Activated T-cell treated with anti-CD3 and anti-CD28 coated beads, Interleukin-2, amount 50 U/mL, for 1 hour (primary cell): ENCODE data around the gene STX18.
"Not testable (repeated sequence)": the region's sequence is repeated elsewhere in the genome, so short reads cannot be mapped to it uniquely, and the experiment has no call there.

Source experiments
- DNase-seq: peaks from one replicate; pipeline ENCODE4 v3.0.0-alpha.2; 2020

The STX18 gene

GRCh38 chr4:4554234-4554633 lies 12.4 kb upstream of the STX18 start:
- no peak for DNase-seq

GRCh38 chr4:4552042-4552441 lies 10.2 kb upstream of the STX18 start:
- DNase-seq, result not testable (repeated sequence)

GRCh38 chr4:4550161-4550560 lies 8.3 kb upstream of the STX18 start:
- DNase-seq, result not testable (repeated sequence)

- DNase-seq, result no peak
Measured at GRCh38 chr4:4549534-4549933, 7.7 kb upstream of the STX18 start.

- no peak for DNase-seq
Measured at GRCh38 chr4:4542774-4543485, 1.1 kb upstream of the STX18 start.

GRCh38 chr4:4541040-4541631 lies 712 bp downstream of the STX18 start:
- DNase-seq, result no peak

DNA sequence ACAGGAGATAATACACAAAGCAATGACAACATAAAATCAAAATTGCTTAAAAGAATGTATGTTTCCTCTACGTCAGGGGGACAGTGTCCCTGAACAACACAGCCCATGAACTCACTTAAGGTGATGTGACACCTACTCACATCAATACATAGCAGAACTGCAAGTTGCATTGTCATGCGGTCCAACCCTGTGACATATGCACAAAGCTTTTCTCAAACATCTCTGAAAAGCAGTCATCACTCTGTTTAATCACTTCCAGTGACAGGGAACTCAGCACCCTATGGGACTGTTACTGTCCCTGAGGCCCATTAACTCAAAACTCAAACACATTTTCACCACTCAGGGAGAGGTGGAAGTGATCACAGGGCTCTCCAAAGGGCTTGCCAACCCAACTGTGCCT lies 2.4 kb downstream of the STX18 start:
- no peak for DNase-seq

GRCh38 chr4:4535590-4535989 lies 6.3 kb downstream of the STX18 start:
- no peak for DNase-seq

- DNase-seq, result no peak
Measured at GRCh38 chr4:4534515-4535145, 7.2 kb downstream of the STX18 start.

DNA sequence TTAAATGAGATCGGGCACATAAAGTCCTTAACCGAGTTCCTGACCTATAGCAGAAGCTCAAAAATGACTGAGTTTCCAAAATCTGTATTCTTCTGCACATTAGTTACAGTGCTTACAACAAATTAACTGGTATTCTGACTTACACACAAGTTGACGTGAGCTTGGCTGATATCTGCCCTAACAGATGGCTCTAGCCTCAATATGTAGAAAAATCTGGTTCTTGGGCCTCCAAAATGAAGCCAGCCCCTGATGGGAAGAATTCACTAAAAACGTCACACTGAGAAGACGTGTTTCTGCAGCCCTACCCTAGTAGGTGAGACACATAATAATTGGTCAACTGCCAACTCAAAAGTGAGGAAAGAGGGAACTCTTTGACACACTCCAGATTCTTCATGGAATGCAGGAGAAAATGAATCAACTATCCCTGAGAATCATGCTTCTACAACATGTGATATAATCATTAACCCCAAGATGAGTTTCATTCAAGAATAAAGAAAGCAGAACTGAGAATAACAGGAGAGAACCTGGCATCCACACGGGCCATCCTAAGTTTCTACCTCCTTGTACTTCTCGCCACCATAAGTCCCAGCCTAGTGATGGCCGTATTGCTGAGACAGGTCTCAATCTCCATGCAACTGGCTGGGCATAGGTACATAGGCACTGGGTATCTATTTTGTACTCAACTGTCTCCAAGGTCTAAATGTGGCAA lies 8.2 kb downstream of the STX18 start:
- DNase-seq, result no peak

- DNase-seq, result no peak
Measured at GRCh38 chr4:4532371-4533154, 9.3 kb downstream of the STX18 start.

- DNase-seq, result no peak
Measured at GRCh38 chr4:4529392-4529791, 12.5 kb downstream of the STX18 start.

GRCh38 chr4:4526401-4526800 lies 15.4 kb downstream of the STX18 start:
- no peak for DNase-seq

GRCh38 chr4:4524364-4524763 lies 17.5 kb downstream of the STX18 start:
- peak; percentile 26 for DNase-seq

DNA sequence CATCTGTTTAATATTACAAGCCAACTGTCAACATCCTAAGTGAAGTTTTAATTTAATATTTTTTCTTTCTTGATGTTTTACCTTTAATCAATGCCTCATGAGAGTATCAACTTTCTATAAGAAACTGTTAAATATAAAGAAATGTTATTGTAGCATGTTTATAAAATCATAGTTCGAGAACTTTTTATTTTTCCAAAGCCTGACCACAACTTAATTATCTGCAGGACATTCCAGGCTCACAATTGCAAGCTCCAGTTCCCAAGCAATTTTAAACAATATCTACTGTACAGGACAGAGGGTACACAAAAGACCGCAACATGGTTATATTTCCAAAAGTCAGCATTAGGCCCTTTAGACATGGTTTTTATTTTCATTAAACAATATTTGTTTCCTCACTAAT lies 20.1 kb downstream of the STX18 start:
- no peak for DNase-seq

DNA sequence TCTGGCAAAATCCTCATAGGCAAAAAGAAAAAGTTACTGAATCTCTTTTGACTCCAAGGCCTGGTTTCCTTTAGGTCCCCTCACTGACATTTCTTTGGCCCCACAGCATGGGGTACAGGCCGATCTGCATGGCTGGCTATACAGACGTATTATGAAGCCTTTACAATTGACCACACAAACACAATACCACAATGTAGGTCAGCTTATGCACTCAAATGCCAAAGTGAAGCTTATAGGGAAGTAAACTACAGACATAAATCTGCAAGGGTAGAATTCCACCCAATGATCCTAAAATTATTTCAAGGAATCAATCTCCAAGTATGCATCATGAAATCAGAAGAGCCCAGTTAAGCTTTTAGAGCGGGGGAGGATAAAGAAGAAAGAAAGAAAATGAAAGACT lies 20.7 kb downstream of the STX18 start:
- DNase-seq, result no peak

GRCh38 chr4:4519297-4519894 lies 22.5 kb downstream of the STX18 start:
- DNase-seq, result no peak

GRCh38 chr4:4518747-4519146 lies 23.1 kb downstream of the STX18 start:
- DNase-seq, result no peak

- DNase-seq, result no peak
Measured at GRCh38 chr4:4514786-4515185, 27.1 kb downstream of the STX18 start.

DNA sequence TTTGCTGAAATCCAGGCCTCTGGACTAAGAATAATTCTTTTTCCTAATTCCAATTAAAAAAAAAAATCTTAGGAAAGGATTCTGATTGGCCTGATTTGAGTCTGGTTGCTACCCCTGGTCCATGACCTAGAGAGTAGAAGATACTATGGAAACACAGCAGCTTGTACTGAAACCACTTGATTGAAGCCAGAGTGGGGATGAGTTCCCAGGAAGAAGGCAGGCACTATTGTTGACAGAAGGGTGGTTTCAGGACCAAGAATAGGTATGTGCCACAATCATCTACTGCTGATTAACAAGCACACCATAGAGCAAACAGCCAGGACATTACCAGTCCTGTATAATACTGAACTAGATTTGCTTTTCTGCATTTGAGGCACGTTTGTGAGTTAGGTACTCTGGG lies 29.6 kb downstream of the STX18 start:
- no peak for DNase-seq

DNA sequence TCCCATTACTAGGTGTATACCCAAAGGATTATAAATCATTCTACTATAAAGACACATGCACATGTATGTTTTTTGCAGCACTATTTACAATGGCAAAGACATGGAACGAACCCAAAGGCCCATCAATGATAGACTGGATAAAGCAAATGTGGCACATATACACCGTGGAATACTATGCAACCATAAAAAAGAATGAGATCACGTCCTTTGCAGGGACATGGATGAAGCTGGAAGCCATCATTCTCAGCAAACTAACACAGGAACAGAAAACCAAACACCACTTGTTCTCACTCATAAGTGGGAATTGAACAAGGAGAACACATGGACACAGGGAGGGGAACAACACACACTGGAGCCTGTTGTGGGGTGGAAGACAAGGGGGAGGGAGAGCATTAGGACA lies 31.2 kb downstream of the STX18 start:
- not testable (repeated sequence) for DNase-seq

DNA sequence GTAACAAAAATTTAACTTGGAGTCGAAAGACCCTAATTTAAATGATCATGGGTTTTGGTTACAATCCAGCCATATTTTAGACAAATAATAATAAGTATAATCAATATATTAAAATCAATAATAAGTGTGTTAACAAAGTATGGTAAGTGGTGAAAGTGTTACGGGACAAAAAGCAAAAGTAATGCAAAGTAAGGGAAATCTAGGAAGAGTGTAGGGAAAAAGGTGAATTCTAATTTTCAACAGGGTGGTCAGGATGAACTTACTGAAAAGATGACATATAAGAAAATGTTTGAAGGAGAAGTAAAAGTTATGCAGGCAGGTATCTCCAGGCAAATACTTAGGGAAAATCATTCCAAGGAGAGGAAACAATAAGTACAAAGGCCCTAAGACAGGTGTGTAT lies 32.3 kb downstream of the STX18 start:
- no peak for DNase-seq

GRCh38 chr4:4507923-4508322 lies 33.9 kb downstream of the STX18 start:
- DNase-seq, result no peak
